Naive thymus-derived CD4-positive, alpha-beta T cell (primary cell): ENCODE data around the gene PARM1. TPM values are rescaled to one million over a fixed set of nuclear protein-coding genes. Genes with fewer than 3 reads are reported as not detected.

Experiments used
- ATAC-seq: fragments of 150-1000 bp; cut with Tn5 transposase; 2 replicates; pipeline ENCODE4 v1.10.0; 2021; ENCODE audit warnings: mild to moderate bottlenecking, moderate library complexity
- CTCF ChIA-PET: fragments of 350-600 bp; sonication (Branson Sonifier 250); formaldehyde crosslinking; loops from one replicate; lab custom pipeline; 2021; ENCODE audit warnings: antibody characterized with exemption; lab: Charles Lee
- POLR2A ChIA-PET: fragments of 350-600 bp; sonication (Branson Sonifier 250); formaldehyde crosslinking; loops from one replicate; lab custom pipeline; 2021; ENCODE audit warnings: antibody characterized with exemption, inconsistent platforms; lab: Charles Lee
- DNase-seq, 9 donors: peaks; one replicate each; pipeline versions ENCODE4 v3.0.0 to v3.0.0-alpha.2; 2020 to 2022; ENCODE audit warnings: mixed read lengths in 1 of 9
- H3K27ac ChIP-seq: one replicate; pipeline ENCODE4 v1.7.0; 2013; ENCODE audit warnings: mild to moderate bottlenecking, low read depth, low read length, moderate library complexity
- H3K27me3 ChIP-seq, 2 donors: one replicate each; pipeline ENCODE4 v1.7.0; 2013; ENCODE audit warnings: low read length in 2 of 2, mild to moderate bottlenecking in 2 of 2, moderate library complexity in 2 of 2; ENCODE audit not compliant: control insufficient read depth in 2 of 2, insufficient read depth in 2 of 2
- H3K36me3 ChIP-seq, 3 experiments: 1 replicate in 2 of 3; 2 replicates in 1 of 3; pipeline ENCODE4 v1.7.0; 2013; ENCODE audit warnings: low read length in 3 of 3, mild to moderate bottlenecking in 3 of 3, moderate library complexity in 1 of 3; ENCODE audit not compliant: insufficient read depth in 3 of 3, control insufficient read depth in 2 of 3
- H3K4me1 ChIP-seq, 2 donors: one replicate each; pipeline ENCODE4 v1.7.0; 2013; ENCODE audit warnings: low read length in 2 of 2, mild to moderate bottlenecking in 2 of 2, moderate library complexity in 1 of 2; ENCODE audit not compliant: control insufficient read depth in 2 of 2, insufficient read depth in 2 of 2
- H3K4me3 ChIP-seq: 2 replicates; pipeline ENCODE4 v1.7.0; 2013; ENCODE audit warnings: mild to moderate bottlenecking, low read length
- H3K9me3 ChIP-seq, 3 experiments: 1 replicate in 2 of 3; 2 replicates in 1 of 3; pipeline ENCODE4 v1.7.0; 2013; ENCODE audit warnings: low read length in 3 of 3; ENCODE audit not compliant: control insufficient read depth in 2 of 3
- H3K27ac Mint-ChIP-seq, 9 donors: one replicate each; pipeline ENCODE4 v1.8.0; 2020 to 2022; ENCODE audit warnings: mixed read lengths in 9 of 9, mild to moderate bottlenecking in 8 of 9, moderate library complexity in 5 of 9, inconsistent platforms in 2 of 9
- H3K27me3 Mint-ChIP-seq, 5 donors: one replicate each; pipeline ENCODE4 v1.8.0; 2021 to 2022; ENCODE audit warnings: mixed read lengths in 5 of 5, mild to moderate bottlenecking in 1 of 5
- H3K36me3 Mint-ChIP-seq, 5 donors: one replicate each; pipeline ENCODE4 v1.8.0; 2020 to 2022; ENCODE audit warnings: mixed read lengths in 5 of 5, mild to moderate bottlenecking in 3 of 5, inconsistent platforms in 1 of 5
- H3K4me1 Mint-ChIP-seq, 7 donors: one replicate each; pipeline ENCODE4 v1.8.0; 2020 to 2022; ENCODE audit warnings: mixed read lengths in 7 of 7, mild to moderate bottlenecking in 3 of 7, inconsistent platforms in 1 of 7
- H3K4me3 Mint-ChIP-seq, 10 donors: one replicate each; pipeline ENCODE4 v1.8.0; 2020 to 2022; ENCODE audit warnings: mild to moderate bottlenecking in 10 of 10, mixed read lengths in 10 of 10, moderate library complexity in 6 of 10, inconsistent platforms in 2 of 10
- H3K9me3 Mint-ChIP-seq, 11 donors: one replicate each; pipeline ENCODE4 v1.8.0; 2020 to 2022; ENCODE audit warnings: mixed read lengths in 11 of 11, mild to moderate bottlenecking in 4 of 11, inconsistent platforms in 1 of 11, moderate library complexity in 1 of 11
- intact Hi-C, 2 donors: fragments of 100-400 bp; cut with micrococcal nuclease; formaldehyde crosslinking; loops; one replicate each; pipeline ENCODE4 v1.15.1; 2023
- polyA plus RNA-seq, 2 donors: library from polyadenylated mRNA; unstranded; fragments of 300-500 nt; fragmentation: Illumina TruSeq; gene quantifications; one replicate each; pipeline ENCODE4 v1.2.3, GENCODE V29; 2021
- total RNA-seq, 6 experiments: library from RNA in 5 of 6; stranded (reverse) in 5 of 6; gene quantifications; 1 replicate in 5 of 6; 2 replicates in 1 of 6; pipeline ENCODE4 v1.2.3 and lab custom pipeline; 2021 to 2026

The PARM1 gene
- total and polyA plus RNA-seq, 7 experiments from 2014 or later, result 0.03 to 0.91 (median 0.26) TPM; not detected in 3

DNA sequence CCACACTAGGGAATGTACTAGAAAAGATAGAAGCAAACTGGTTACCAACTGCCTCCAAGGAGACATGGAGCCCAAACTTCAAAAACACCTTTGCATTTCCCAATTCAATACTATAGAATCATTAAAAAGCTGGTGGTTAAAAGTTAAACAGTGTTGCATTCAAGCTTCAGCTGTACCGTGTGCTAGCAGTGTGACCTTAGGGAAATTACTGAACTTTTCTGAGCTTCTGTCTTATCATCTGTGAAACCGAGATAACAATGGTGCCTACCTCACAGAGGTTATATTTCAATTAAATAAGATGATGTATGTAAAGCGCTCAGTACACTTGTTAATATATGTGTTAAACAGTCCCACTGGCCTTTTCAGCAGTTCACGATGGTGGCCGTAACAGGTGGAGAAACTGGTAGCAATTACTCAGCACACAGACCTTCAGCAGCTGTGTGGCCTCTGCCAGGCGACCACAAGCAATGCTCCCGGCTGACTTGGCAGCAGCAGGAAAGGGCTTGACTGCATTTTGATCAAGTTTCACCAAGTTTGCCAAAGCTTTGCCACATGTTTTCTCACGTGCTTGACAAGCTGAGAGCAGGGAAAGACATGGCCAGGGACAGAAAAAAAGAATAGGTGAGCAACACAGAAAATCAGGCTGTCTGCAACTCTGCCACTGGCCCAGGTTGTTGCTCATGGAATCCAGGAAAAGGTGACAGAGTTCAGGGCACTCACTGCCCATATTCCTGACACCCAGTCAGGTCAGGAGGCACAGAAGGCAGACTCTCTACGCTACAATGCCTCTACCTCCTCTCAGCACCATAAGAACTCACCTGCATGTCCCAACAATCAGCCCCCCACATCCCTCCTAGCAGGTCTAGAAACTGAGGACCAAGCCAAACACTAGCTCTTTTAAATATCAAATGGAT lies 72.1 kb downstream of the PARM1 start:
- H3K36me3 Mint-ChIP-seq, result peaks cover 0 to 4% (median 0%) of the 10 kb centered on the region in 5 donors
- DNase-seq (no peak), ATAC-seq (no peak)
- H3K4me1 ChIP-seq, result no peaks in the 10 kb centered on the region
- POLR2A ChIA-PET, result no interaction called here
- no peak overlapping the region for H3K27ac Mint-ChIP-seq
- no peaks in the 10 kb centered on the region for H3K36me3 ChIP-seq
- H3K4me1 Mint-ChIP-seq, result no peaks in the 10 kb centered on the region
- no peaks in the 10 kb centered on the region for H3K27me3 ChIP-seq
- H3K9me3 Mint-ChIP-seq, result peaks cover 4 to 35% (median 10%) of the 10 kb centered on the region in 11 donors
- H3K27me3 Mint-ChIP-seq, result peaks cover 0 to 8% (median 0%) of the 10 kb centered on the region in 5 donors
- intact Hi-C loops, result no loop called here
- no peak overlapping the region for H3K27ac ChIP-seq
- no peak overlapping the region for H3K4me3 Mint-ChIP-seq
- no peak overlapping the region for H3K4me3 ChIP-seq
- CTCF ChIA-PET, result no interaction called here
- H3K9me3 ChIP-seq, result no peaks in the 10 kb centered on the region

- Mint-ChIP-seq H3K36me3 (peaks cover 0 to 4% (median 0%) of the 10 kb centered on the region in 5 donors), H3K4me3 (no peak overlapping the region), H3K27me3 (peaks cover 0 to 8% (median 0%) of the 10 kb centered on the region in 5 donors), H3K27ac (no peak overlapping the region), H3K9me3 (peaks cover 4 to 35% (median 10%) of the 10 kb centered on the region in 11 donors), H3K4me1 (no peaks in the 10 kb centered on the region)
- no peak overlapping the region for H3K4me3 ChIP-seq
- no peak overlapping the region for H3K27ac ChIP-seq
- ATAC-seq (no peak), DNase-seq (no peak)
- H3K4me1 ChIP-seq, result no peaks in the 10 kb centered on the region
- no peaks in the 10 kb centered on the region for H3K27me3 ChIP-seq
- ChIA-PET POLR2A (no interaction called here), CTCF (no interaction called here)
- H3K9me3 ChIP-seq, result no peaks in the 10 kb centered on the region
- H3K36me3 ChIP-seq, result no peaks in the 10 kb centered on the region
- intact Hi-C loops, result no loop called here
Observed at GRCh38 chr4:75005727-75006126, 72.8 kb downstream of the PARM1 start.

DNA sequence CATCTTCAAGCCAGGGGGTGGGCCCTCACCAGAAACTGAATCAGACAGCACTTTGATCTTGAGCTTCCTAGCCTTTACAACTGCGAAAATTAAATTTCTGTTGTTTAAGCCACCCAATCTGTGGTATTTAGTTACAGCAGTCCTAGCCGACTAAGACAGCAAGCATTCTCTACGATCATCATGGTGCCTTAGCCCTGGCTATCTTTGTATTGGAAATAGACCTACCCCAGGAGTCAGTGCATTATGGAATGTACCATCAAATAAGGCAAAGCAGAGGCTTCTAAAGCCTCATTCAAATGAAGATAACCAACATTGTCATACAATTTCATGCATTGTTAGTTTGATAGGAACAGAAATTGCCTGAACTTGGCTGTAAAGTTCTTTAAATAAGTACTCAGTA lies 75.0 kb downstream of the PARM1 start:
- Histone ChIP-seq H3K9me3 (no peaks in the 10 kb centered on the region), H3K27ac (no peak overlapping the region), H3K36me3 (no peaks in the 10 kb centered on the region), H3K4me1 (no peaks in the 10 kb centered on the region), H3K27me3 (no peaks in the 10 kb centered on the region), H3K4me3 (no peak overlapping the region)
- peaks cover 0 to 14% (median 0%) of the 10 kb centered on the region in 5 donors for H3K27me3 Mint-ChIP-seq
- CTCF ChIA-PET, result no interaction called here
- peaks cover 4 to 46% (median 13%) of the 10 kb centered on the region in 11 donors for H3K9me3 Mint-ChIP-seq
- H3K36me3 Mint-ChIP-seq, result peaks cover 0 to 4% (median 0%) of the 10 kb centered on the region in 5 donors
- H3K4me3 Mint-ChIP-seq, result no peak overlapping the region
- ATAC-seq (no peak), DNase-seq (no peak)
- POLR2A ChIA-PET, result no interaction called here
- intact Hi-C loops, result no loop called here
- no peaks in the 10 kb centered on the region for H3K4me1 Mint-ChIP-seq
- H3K27ac Mint-ChIP-seq, result no peak overlapping the region

DNA sequence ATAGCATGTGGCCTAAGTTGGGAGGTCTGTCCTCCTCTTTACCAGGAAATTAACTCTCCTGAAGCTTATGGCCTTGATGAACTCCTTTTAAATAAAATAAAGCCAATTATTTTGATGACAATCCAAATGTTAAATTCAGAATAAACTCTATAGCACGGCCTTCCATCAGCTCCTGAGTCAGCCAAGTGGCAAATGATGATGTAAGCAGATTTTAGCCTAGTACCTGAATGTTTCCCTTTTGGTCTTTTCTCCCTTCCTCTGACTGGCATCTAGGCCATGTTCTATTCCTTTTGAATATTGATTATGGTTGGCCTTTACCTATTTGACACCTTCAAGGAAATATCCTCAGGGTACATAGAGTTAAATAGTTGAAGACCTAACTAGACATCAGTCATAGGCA lies 76.2 kb downstream of the PARM1 start:
- DNase-seq, result no peak
- H3K4me1 ChIP-seq, result no peaks in the 10 kb centered on the region

DNA sequence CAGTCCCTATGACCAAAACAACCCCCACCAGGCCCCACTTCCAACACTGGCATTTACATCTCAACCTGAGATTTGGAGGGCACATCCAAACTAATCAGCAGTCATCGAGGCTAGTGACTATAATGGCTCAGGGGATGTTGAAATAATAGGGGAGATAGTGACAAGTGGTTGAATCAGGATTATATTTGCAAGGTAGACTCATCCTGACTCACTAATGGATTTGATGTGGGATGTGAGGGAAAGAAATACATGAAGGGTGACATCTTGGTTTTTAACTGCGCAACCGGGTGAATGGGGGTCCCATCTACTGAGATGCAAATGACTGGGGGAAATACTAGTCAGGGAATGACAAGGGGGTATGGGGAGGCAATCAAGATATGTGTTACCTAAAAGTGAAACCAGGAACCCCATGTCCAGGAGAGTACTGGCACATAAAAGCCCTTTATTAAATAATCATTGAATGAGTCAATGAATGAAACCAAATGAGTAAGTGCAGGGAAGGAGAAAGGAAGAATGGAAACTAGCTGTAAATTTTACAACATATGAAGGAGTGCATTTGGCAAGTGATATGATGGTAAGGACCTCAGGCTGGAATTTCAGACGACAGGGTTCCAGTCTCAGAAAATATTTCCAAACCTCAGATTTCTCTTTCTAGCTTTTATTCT lies 78.3 kb downstream of the PARM1 start:
- H3K36me3 ChIP-seq, result no peaks in the 10 kb centered on the region
- no peaks in the 10 kb centered on the region for H3K27me3 ChIP-seq
- H3K9me3 Mint-ChIP-seq, result peaks cover 4 to 35% (median 10%) of the 10 kb centered on the region in 11 donors
- H3K4me3 ChIP-seq, result no peak overlapping the region
- peaks cover 0 to 4% (median 0%) of the 10 kb centered on the region in 5 donors for H3K36me3 Mint-ChIP-seq
- H3K27me3 Mint-ChIP-seq, result peaks cover 0 to 6% (median 0%) of the 10 kb centered on the region in 5 donors
- H3K4me3 Mint-ChIP-seq, result no peak overlapping the region
- no peak overlapping the region for H3K27ac Mint-ChIP-seq
- H3K27ac ChIP-seq, result no peak overlapping the region
- CTCF ChIA-PET, result no interaction called here
- DNase-seq (no peak), ATAC-seq (no peak)
- H3K9me3 ChIP-seq, result no peaks in the 10 kb centered on the region
- intact Hi-C loops, result no loop called here
- no peaks in the 10 kb centered on the region for H3K4me1 ChIP-seq
- no peaks in the 10 kb centered on the region for H3K4me1 Mint-ChIP-seq
- POLR2A ChIA-PET, result no interaction called here

More for the DNA sequence above, 76.2 kb downstream of the PARM1 start:
- Mint-ChIP-seq H3K27ac (no peak overlapping the region), H3K27me3 (peaks cover 0 to 10% (median 0%) of the 10 kb centered on the region in 5 donors), H3K4me1 (no peaks in the 10 kb centered on the region), H3K36me3 (peaks cover 0 to 4% (median 0%) of the 10 kb centered on the region in 5 donors), H3K9me3 (peaks cover 4 to 45% (median 13%) of the 10 kb centered on the region in 11 donors), H3K4me3 (no peak overlapping the region)
- H3K36me3 ChIP-seq, result no peaks in the 10 kb centered on the region
- CTCF ChIA-PET, result no interaction called here
- H3K27me3 ChIP-seq, result no peaks in the 10 kb centered on the region
- POLR2A ChIA-PET, result no interaction called here
- H3K4me3 ChIP-seq, result no peak overlapping the region
- H3K27ac ChIP-seq, result no peak overlapping the region
- H3K9me3 ChIP-seq, result no peaks in the 10 kb centered on the region
- ATAC-seq, result no peak
- intact Hi-C loops, result no loop called here

GRCh38 chr4:75015627-75016026 lies 82.7 kb downstream of the PARM1 start:
- Histone ChIP-seq H3K27me3 (no peaks in the 10 kb centered on the region), H3K36me3 (no peaks in the 10 kb centered on the region), H3K4me1 (no peaks in the 10 kb centered on the region), H3K9me3 (no peaks in the 10 kb centered on the region), H3K4me3 (no peak overlapping the region), H3K27ac (no peak overlapping the region)
- peaks cover 0 to 6% (median 0%) of the 10 kb centered on the region in 5 donors for H3K27me3 Mint-ChIP-seq
- no peak overlapping the region for H3K27ac Mint-ChIP-seq
- ChIA-PET POLR2A (no interaction called here), CTCF (no interaction called here)
- intact Hi-C loops, result no loop called here
- no peak overlapping the region for H3K4me3 Mint-ChIP-seq
- DNase-seq, result no peak
- no peaks in the 10 kb centered on the region for H3K4me1 Mint-ChIP-seq
- ATAC-seq, result no peak
- H3K9me3 Mint-ChIP-seq, result peaks cover 0 to 11% (median 3%) of the 10 kb centered on the region in 11 donors
- H3K36me3 Mint-ChIP-seq, result no peaks in the 10 kb centered on the region
